ENCODE measurements around the gene ST14.
"Not testable (repeated sequence)": the region's sequence is repeated elsewhere in the genome, so short reads cannot be mapped to it uniquely, and the experiment has no call there.

Gene ST14

GRCh38 chr11:130244848-130245247 lies 85.3 kb downstream of the ST14 start:
- DNase-seq: no peak

- DNase-seq: not testable (repeated sequence)
Observed at GRCh38 chr11:130245375-130245774, 85.8 kb downstream of the ST14 start.

- DNase-seq: no peak
Observed at GRCh38 chr11:130246270-130246669, 86.7 kb downstream of the ST14 start.

- no peak for DNase-seq
Observed at GRCh38 chr11:130246738-130247137, 87.2 kb downstream of the ST14 start.

- no peak for DNase-seq
Observed at GRCh38 chr11:130247319-130247718, 87.7 kb downstream of the ST14 start.

GRCh38 chr11:130249371-130249770 lies 89.8 kb downstream of the ST14 start:
- no peak for DNase-seq

- not testable (repeated sequence) for DNase-seq
Observed at GRCh38 chr11:130249929-130250328, 90.3 kb downstream of the ST14 start.

GRCh38 chr11:130251763-130252162 lies 92.2 kb downstream of the ST14 start:
- DNase-seq: not testable (repeated sequence)

Data from NCI-H2171 (cell line).